GM21515 (cell line): ENCODE results near the gene VAMP7.
"Not testable (repeated sequence)": the region's sequence is repeated elsewhere in the genome, so short reads cannot be mapped to it uniquely, and the experiment has no call there.

Source experiments
- ATAC-seq: cut with Tn5 transposase; IDR thresholded peaks from one replicate; pipeline ENCODE4 v1.9.1; 2021; ENCODE audit not compliant: unreplicated experiment

VAMP7 gene

GRCh38 chrX:155881158-155881993 is at the start of gene VAMP7:
Gene VAMP7 (plus strand): TSS chrX:155881345. CDS start chrX:155889467, 8,122 bp downstream.
- peak; percentile 97 for ATAC-seq

- no peak for ATAC-seq
Observed at GRCh38 chrX:155841232-155841631, 39.9 kb upstream of the VAMP7 start.

- not testable (repeated sequence) for ATAC-seq
Observed at GRCh38 chrX:155851786-155852185, 29.4 kb upstream of the VAMP7 start.

- no peak for ATAC-seq
Observed at GRCh38 chrX:155857561-155857960, 23.6 kb upstream of the VAMP7 start.

- ATAC-seq: no peak
Observed at GRCh38 chrX:155864655-155865054, 16.5 kb upstream of the VAMP7 start.

- ATAC-seq: no peak
Observed at GRCh38 chrX:155865193-155865592, 16.0 kb upstream of the VAMP7 start.

- no peak for ATAC-seq
Observed at GRCh38 chrX:155867821-155868220, 13.3 kb upstream of the VAMP7 start.

GRCh38 chrX:155870958-155871357 is 10.2 kb upstream of the VAMP7 start:
- ATAC-seq: no peak

GRCh38 chrX:155871934-155872333 is 9.2 kb upstream of the VAMP7 start:
- no peak for ATAC-seq

GRCh38 chrX:155873188-155873587 is 8.0 kb upstream of the VAMP7 start:
- no peak for ATAC-seq

GRCh38 chrX:155874571-155875244 is 6.4 kb upstream of the VAMP7 start:
- ATAC-seq: no peak

- ATAC-seq: no peak
Observed at GRCh38 chrX:155876704-155877103, 4.4 kb upstream of the VAMP7 start.

- no peak for ATAC-seq
Observed at GRCh38 chrX:155877288-155877687, 3.9 kb upstream of the VAMP7 start.

GRCh38 chrX:155880586-155881157 is 473 bp upstream of the VAMP7 start:
- ATAC-seq: no peak

GRCh38 chrX:155886409-155886808 is 5.3 kb downstream of the VAMP7 start:
- ATAC-seq: no peak

- no peak for ATAC-seq
Observed at GRCh38 chrX:155888139-155888538, 7.0 kb downstream of the VAMP7 start.

GRCh38 chrX:155889328-155889727 is 8.2 kb downstream of the VAMP7 start:
- ATAC-seq: no peak

GRCh38 chrX:155891446-155892210 is 10.5 kb downstream of the VAMP7 start:
- ATAC-seq: no peak

- no peak for ATAC-seq
Observed at GRCh38 chrX:155893521-155893920, 12.4 kb downstream of the VAMP7 start.

GRCh38 chrX:155896512-155896911 is 15.4 kb downstream of the VAMP7 start:
- no peak for ATAC-seq

- ATAC-seq: no peak
Observed at GRCh38 chrX:155899366-155899765, 18.2 kb downstream of the VAMP7 start.
